Erythroblast (primary cell): Measurements from ENCODE around the gene PITHD1.
"Not testable (repeated sequence)": the region's sequence is repeated elsewhere in the genome, so short reads cannot be mapped to it uniquely, and the experiment has no call there.

Experiments
- GATA1 ChIP-seq: IDR thresholded peaks from 2 replicates; pipeline ENCODE4 v1.6.1; 2011; ENCODE audit warnings: low read depth, mild to moderate bottlenecking, control low read depth, low read length, moderate library complexity
- POLR2A ChIP-seq: IDR thresholded peaks from 2 replicates; pipeline ENCODE4 v1.6.1; 2011; ENCODE audit warnings: mild to moderate bottlenecking, low read length

DNA sequence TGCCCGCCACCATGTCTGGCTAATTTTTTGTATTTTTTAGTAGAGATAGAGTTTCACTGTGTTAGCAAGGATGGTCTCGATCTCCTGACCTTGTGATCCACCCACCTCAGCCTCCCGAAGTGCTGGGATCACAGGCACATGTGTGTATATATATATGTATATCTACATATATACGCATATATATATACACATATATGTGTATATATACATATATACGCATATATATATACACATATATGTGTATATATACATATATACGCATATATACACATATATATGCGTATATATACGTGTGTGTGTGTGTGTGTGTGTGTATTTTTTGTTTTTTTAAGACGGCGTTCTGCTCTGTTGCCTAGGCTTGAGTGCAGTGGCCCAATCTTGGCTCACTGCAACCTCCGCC lies 4.9 kb downstream of the PITHD1 start:
- TF ChIP-seq POLR2A, GATA1: not testable (repeated sequence)
